DMS79 (cell line): Measurements from ENCODE around the gene AP2S1.
"Not testable (repeated sequence)": the region's sequence is repeated elsewhere in the genome, so short reads cannot be mapped to it uniquely, and the experiment has no call there.

Experiments used
- DNase-seq: peaks from one replicate; lab custom pipeline; 2025; lab: John Stamatoyannopoulos, UW

AP2S1 gene

GRCh38 chr19:46850228-46851203 is at the start of gene AP2S1:
AP2S1 (minus strand) TSS chr19:46850846; CDS start chr19:46850766, 80 bp downstream.
- peak; percentile 99 for DNase-seq

- no peak for DNase-seq
These were observed 49.7 kb upstream of the AP2S1 start for GRCh38 chr19:46900341-46900740.

GRCh38 chr19:46898731-46899130 is 48.1 kb upstream of the AP2S1 start:
- DNase-seq, result no peak

- DNase-seq, result no peak
These were observed 45.6 kb upstream of the AP2S1 start for GRCh38 chr19:46896076-46896794.

GRCh38 chr19:46892252-46893179 is 41.9 kb upstream of the AP2S1 start:
- DNase-seq, result peak; percentile 50

GRCh38 chr19:46890423-46891170 is 40.0 kb upstream of the AP2S1 start:
- DNase-seq, result no peak

GRCh38 chr19:46887240-46887782 is 36.7 kb upstream of the AP2S1 start:
- DNase-seq, result no peak

- no peak for DNase-seq
These were observed 36.0 kb upstream of the AP2S1 start for GRCh38 chr19:46886546-46887239.

GRCh38 chr19:46885411-46885810 is 34.8 kb upstream of the AP2S1 start:
- DNase-seq, result no peak

- DNase-seq, result not testable (repeated sequence)
These were observed 32.1 kb upstream of the AP2S1 start for GRCh38 chr19:46882751-46883150.

- no peak for DNase-seq
These were observed 31.4 kb upstream of the AP2S1 start for GRCh38 chr19:46882034-46882433.

GRCh38 chr19:46881092-46881491 is 30.4 kb upstream of the AP2S1 start:
- no peak for DNase-seq

GRCh38 chr19:46880431-46880830 is 29.8 kb upstream of the AP2S1 start:
- DNase-seq, result no peak

GRCh38 chr19:46878613-46879375 is 28.1 kb upstream of the AP2S1 start:
- no peak for DNase-seq

GRCh38 chr19:46875657-46876056 is 25.0 kb upstream of the AP2S1 start:
- DNase-seq, result no peak

GRCh38 chr19:46875234-46875633 is 24.6 kb upstream of the AP2S1 start:
- DNase-seq, result no peak

GRCh38 chr19:46872967-46873366 is 22.3 kb upstream of the AP2S1 start:
- DNase-seq, result no peak

- not testable (repeated sequence) for DNase-seq
These were observed 20.5 kb upstream of the AP2S1 start for GRCh38 chr19:46871173-46871572.

- DNase-seq, result no peak
These were observed 17.6 kb upstream of the AP2S1 start for GRCh38 chr19:46868025-46868802.
